ENCODE measurements around the gene CST9.

DNA sequence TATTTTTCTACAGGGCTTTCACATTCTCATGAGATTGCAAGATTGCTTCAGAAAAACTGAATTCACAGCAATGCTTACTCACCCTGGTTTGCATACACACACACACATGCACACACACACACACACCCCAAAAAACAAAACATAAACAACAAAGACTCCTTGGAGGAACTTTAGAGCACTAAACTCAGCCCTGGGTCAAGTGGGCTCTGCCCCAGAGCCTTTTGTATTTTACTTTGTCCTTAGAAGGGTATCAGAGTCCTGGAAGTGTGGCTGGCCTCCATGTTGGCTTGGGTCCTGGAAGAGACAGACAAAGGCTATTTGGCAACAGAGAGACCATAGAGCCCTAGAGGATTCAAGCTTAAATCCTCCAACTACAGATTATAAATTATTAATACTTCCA lies 8.0 kb upstream of the CST9 start:
- TF ChIP-seq, protein P1, sequence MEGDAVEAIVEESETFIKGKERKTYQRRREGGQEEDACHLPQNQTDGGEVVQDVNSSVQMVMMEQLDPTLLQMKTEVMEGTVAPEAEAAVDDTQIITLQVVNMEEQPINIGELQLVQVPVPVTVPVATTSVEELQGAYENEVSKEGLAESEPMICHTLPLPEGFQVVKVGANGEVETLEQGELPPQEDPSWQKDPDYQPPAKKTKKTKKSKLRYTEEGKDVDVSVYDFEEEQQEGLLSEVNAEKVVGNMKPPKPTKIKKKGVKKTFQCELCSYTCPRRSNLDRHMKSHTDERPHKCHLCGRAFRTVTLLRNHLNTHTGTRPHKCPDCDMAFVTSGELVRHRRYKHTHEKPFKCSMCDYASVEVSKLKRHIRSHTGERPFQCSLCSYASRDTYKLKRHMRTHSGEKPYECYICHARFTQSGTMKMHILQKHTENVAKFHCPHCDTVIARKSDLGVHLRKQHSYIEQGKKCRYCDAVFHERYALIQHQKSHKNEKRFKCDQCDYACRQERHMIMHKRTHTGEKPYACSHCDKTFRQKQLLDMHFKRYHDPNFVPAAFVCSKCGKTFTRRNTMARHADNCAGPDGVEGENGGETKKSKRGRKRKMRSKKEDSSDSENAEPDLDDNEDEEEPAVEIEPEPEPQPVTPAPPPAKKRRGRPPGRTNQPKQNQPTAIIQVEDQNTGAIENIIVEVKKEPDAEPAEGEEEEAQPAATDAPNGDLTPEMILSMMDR (IDR thresholded peaks at IDR 0.05), result no peak
- no peak for TF ChIP-seq POLR2A (IDR thresholded peaks at IDR 0.05)
